ENCODE measurements around the gene LCOR.
A peak's percentile ranks its signal among the peaks of the same experiment; 100 is the strongest.

LCOR gene

GRCh38 chr10:96987842-96988175, 155.7 kb downstream of the LCOR start:
- DNase-seq (ENCODE audit: low spot score): no peak

GRCh38 chr10:96988426-96988825, 156.3 kb downstream of the LCOR start:
- no peak for DNase-seq (ENCODE audit: low spot score)

- no peak for DNase-seq (ENCODE audit: low spot score)
These were observed 159.3 kb downstream of the LCOR start for GRCh38 chr10:96991313-96991841.

DNA sequence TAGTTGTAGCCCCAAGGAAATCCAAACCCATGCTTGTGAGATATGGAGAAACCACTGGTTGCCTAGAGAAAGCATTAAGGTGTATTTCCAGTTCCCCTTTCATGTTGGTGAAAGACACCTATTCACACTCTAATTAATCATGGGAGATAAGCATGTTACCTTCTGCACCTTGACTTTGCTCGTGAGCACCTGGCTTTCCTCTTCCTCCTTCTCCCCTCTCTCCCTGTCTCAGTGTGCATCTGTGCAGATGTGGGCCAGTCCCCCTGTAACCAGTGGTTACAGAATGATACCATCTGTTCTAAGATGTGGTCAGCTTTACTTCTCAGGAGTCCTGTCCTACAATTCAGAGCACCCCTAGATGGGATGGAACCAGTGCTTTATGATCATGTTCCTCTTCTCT, 160.6 kb downstream of the LCOR start:
- DNase-seq (ENCODE audit: low spot score): no peak

DNA sequence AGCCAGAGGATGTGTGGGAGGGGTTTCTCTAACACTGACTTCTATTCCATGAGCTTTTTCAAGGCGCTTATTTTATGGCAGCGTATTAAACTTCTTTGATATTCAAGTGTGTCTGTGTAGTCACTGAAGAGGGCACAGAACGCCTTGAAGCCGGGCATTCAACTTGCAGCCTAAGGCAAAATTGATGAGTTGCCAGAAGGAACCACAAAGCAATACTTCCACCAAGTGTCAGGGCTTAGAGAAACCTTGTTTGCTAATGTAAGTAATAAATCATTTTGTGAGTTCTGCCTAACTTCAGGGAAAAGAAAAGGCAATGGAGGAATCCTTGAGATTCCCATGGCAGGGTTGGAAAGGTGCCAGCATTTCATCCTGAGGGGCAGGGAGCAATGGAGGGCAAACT, 163.8 kb downstream of the LCOR start:
- no peak for DNase-seq (ENCODE audit: low spot score)

DNA sequence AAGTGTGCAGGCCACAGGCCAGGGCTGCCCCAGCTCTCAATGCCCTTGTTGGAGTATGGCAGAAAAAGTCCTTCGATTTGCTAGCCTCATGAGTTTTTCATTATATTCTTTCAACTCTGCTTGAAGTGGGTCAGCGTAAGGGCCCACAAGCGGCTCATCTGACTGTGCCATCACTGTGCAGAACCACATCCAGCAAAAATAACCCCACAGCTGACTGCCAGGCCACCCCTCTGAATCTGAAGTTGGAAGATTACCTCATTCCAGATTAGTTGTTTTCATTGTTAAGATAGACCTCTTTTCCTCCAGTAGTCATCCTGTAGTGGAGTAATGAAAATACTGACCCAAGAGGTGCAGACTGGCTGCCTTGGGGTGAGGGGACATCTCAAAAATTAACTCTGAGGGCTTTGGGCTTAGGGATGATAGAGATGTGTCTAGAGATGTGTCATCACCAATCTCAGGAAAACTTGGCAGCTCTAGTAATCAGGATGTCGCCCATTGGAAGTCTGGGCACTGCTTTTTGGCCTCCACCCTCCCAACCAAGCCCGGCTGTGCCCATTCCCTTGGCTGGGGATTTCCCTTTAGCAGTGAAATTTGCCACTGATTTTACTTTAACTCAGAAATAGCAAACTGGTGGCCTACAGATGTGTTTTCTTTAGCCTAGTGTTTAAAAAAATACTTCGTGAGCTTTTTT, 164.3 kb downstream of the LCOR start:
- no peak for DNase-seq (ENCODE audit: low spot score)

DNA sequence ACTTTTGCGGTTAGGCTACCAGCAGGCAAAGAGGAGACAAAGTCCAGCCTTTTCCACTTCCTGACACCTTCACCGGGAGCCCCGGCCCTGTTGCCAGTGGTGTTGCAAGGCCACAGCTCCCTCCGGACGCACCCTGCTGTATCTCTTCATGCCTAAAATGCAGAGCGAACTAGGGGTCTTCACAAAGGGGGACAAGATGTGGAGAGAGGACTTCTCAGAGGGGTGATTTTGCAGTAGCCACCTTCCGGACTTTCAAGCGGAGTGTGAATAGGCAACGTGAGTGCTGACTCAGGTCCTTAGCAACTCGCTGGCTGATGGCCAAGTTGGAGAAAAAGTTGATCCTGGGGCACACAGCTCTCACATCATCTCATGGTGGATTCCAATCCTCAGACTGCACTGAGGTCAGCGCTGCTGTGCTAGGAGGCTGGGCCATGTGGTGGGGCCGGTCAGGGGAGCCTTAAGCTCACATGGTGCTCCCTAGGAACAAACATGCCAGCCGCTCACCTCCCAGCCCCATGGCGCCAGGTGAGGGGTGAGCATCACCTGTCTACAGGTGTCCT, 166.3 kb downstream of the LCOR start:
- DNase-seq (ENCODE audit: low spot score): no peak

DNA sequence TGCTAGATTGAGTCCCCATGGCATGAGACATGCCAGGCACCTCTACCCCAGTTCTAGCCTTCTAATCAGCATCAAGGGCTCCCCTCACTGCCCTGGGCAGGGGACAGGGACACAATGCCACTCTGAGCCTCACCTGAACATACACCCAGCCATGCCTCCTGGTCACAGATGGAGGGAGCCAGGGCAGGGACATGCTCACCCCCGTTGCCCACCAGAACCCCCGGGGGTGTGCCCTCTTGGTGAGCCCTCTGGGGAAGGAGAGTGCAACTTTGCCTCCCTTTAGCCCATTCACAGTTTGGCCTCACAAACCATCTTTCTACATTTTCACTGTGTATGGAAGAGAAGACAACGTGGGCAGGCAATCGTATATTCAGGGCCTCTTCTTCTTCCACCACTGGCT, 167.2 kb downstream of the LCOR start:
- DNase-seq (ENCODE audit: low spot score): no peak

DNA sequence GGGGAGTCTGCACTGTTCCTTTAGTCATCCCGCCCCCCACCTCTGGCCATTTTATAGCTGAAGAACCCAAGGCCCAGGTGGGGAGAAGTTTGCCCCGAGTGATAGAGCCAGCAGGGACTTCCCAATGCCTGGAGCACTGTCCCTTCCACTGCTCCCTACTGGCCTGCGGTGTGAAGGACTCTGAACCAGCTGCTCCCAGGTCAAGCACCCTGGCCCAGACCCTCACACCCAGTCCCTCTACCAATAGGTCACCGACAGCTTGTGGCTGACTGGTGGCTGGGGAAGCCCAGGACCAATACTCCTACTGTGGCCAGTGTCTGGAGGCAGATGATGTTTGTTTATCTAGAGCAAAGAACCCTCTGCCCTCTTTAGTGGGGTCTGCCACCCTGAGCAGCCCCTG, 167.9 kb downstream of the LCOR start:
- DNase-seq (ENCODE audit: low spot score): no peak

GRCh38 chr10:97000487-97001182, 168.5 kb downstream of the LCOR start:
- DNase-seq (ENCODE audit: low spot score): peak; percentile 74

DNA sequence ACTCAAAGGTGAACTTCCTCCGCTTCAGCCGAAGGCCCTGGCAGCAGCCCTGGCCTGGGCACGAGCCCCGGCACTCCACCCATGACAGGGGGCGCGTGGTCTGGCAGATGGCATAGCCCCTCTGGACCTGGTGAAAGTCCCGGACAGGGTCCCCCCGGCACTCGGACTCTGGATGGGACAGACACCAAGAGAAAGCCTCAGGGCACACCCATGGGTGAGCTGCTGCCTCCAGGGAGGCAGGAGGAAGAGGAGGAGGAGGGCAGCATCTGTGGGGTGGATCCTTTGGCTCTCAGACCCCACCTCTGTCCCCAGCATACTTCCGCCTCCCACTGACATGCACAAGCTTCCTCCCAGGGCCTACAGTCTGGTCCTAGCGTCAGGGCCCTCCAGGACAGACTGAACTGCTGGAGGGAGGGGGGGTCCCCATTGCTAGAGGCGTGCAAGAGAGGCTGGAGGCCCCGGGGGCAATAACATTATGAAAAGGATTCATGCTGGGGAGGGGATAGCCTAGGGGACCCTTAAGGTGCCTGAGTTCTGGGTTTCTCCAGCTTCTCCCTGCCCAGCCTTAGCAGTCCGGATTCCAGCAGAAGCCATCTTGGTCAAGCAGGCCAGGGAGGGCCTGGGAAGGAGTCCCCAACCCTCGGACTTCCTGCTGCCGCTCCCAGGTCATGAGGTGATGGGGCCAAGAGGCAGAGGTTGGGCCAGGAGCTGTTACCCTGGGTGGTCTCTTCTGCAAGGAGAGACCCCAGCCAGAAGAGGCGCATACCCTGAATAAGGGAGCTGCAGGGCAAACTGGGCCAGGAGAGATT, 169.3 kb downstream of the LCOR start:
- no peak for DNase-seq (ENCODE audit: low spot score)

GRCh38 chr10:97002670-97003069, 170.6 kb downstream of the LCOR start:
- no peak for DNase-seq (ENCODE audit: low spot score)

DNA sequence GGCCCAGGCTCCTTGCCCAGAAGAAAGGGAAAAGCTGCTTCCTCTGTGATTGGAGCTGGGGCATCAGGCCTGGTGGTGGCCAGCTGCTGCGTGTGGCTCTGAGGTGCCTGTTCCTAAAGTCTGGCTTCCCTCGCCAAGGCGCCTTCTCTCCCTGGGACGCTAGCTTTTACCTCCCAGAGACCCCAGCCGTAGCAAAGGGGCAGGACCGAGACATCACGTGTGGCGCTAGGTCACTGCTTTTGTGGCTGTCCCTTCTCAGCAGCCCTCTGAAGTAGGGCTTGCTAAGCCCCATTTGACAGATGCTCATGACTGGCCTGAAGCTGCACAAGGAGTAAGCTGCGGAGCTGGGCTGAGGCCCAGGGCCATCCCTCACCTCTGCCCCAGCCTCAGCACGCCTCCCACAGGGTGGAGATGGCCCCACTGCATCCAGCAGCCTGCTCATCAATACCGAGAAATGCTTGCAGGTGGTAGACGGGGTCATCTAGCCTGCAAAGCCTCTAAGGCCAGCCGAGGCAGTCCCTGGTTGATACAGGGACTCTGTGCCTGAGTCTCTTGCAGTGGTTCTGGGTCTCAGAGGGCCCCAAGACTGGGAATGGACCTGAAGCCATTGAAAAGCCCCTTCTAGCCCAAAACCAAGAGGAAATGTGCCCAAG, 171.2 kb downstream of the LCOR start:
- no peak for DNase-seq (ENCODE audit: low spot score)

GRCh38 chr10:97003804-97004201, 171.7 kb downstream of the LCOR start:
- DNase-seq (ENCODE audit: low spot score): no peak

GRCh38 chr10:97004591-97004990, 172.5 kb downstream of the LCOR start:
- no peak for DNase-seq (ENCODE audit: low spot score)

- no peak for DNase-seq (ENCODE audit: low spot score)
These were observed 173.3 kb downstream of the LCOR start for GRCh38 chr10:97005349-97005748.

DNA sequence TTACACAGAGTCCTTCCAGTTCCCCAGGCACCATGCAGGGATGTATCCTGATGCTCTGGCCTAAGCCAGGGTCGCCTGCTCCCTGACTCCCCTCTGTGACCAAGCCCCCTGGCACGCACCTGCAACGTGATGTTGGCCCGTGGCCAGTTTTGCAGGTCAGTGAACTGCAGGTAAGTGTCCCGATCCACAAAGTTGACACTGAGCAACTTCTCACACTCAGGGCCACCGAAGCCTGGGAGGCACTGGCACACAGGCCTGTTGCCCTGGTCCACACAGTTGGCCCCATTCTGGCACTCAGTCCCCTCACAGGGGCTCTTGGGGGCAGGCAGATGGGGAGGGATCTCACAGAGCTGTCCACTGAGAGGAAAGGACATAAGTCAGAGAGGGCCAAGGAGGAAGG, 174.3 kb downstream of the LCOR start:
- DNase-seq (ENCODE audit: low spot score): no peak

DNA sequence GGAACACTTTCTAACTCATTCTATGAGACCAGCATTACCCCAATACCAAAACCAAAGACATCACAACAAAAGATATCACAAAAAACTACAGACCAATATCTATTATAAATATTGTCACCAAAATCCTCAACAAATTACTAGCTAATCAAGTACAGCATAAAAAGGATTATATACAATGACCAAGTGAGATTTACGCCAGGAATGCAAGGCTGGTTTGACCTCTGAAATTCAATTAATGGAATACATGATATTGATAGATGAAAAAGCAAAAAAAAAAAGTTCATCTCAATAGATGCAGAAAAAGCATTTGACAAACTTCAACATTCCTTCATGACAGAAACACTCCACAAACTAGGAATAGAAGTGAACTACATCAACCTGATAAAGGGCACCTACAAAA, 175.3 kb downstream of the LCOR start:
- DNase-seq (ENCODE audit: low spot score): no peak

DNA sequence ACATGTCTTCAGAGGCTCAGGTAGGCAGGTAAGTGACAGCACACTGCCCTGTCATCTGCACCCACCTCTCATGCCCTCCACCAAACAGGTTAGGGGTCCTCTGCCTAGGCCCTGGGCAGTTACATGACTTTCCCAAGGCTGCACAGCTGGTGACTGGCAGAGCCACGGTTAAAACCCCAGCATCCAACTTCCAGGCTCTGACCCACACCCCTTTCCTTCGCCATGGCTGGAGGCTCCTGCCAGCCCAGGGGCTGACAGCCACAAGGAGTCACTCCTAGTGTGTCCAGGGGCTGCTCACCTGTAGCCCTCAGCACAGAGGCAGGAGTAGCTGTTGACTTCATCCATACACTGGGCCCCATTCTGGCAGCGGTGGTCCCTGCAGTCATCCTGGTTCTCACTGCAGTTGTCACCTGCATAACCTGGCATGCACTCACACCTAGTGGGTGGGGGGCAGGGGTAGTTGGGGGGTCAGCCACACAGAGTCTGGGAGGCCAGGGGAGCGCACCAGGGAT, 178.7 kb downstream of the LCOR start:
- no peak for DNase-seq (ENCODE audit: low spot score)

GRCh38 chr10:97011397-97011796, 179.3 kb downstream of the LCOR start:
- DNase-seq (ENCODE audit: low spot score): no peak

GRCh38 chr10:97012470-97012869, 180.4 kb downstream of the LCOR start:
- DNase-seq (ENCODE audit: low spot score): no peak

DNA sequence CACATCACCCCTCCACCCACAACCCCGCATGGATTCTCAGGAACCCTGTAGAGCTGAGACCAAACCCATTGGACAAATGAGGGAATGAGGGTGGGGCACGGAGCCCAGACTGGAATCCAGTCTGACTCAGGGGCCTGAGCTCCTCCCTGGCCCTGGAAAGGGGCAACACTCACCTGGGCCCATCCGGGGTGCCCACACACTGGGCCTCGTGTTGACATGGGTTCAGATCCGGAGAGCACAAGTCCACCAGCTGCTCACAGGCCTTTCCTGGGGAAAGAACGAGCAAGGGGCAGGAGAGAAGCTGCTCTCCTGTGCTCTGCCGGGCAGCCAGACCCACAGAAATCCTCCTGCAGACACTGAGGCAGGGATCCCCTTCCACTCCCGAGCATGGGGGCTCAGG, 181.5 kb downstream of the LCOR start:
- no peak for DNase-seq (ENCODE audit: low spot score)
